NB4 (cell line): Measurements from ENCODE around the gene KEL.
A peak's percentile ranks its signal among the peaks of the same experiment; 100 is the strongest.

Source experiments
- CTCF ChIP-seq: IDR thresholded peaks from one replicate; pipeline ENCODE4 v1.5.1; 2012; ENCODE audit warnings: low read depth, low read length
- POLR2A ChIP-seq: IDR thresholded peaks from 2 replicates; pipeline ENCODE4 v1.6.1; 2011; ENCODE audit warnings: mild to moderate bottlenecking; ENCODE audit not compliant: insufficient read length; ENCODE audit errors: extremely low read depth

GRCh38 chr7:142960955-142961512 is 1.1 kb downstream of the KEL start:
- TF ChIP-seq CTCF: peak; percentile 49
- no peak for TF ChIP-seq POLR2A
